Measurements from ENCODE around the gene LAYN.

The LAYN gene

DNA sequence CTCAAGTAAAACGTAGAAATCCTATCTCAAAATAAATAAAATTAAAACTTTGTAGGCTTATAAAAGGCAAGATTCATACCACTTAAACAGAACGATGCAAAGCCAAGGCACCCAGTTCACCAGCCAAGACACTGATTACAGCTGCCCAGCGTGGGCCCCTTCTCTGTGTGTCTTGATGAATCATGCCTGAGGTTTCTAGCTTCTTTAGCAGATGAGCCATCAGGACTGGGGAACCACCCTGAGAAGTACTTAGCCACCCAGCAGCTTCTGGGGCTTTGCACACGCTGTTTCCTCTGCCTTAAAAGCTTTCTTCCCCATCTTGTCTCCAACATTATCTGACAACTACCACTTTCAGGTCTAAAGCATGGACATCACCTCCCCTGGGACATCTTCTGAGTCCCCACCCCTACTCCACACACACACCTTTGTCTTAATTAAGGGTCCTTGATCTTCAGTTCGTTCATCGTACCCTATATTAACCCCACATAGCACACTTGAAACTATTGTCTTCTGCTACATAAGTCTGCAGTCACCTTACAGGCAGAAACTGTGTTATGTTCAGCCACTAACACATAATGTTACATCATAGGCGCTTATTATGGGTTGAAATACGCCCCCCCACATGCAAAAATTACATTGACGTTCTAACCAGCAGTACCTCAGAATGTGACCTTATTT lies 8.7 kb upstream of the LAYN start:
- DNase-seq, result no peak

DNA sequence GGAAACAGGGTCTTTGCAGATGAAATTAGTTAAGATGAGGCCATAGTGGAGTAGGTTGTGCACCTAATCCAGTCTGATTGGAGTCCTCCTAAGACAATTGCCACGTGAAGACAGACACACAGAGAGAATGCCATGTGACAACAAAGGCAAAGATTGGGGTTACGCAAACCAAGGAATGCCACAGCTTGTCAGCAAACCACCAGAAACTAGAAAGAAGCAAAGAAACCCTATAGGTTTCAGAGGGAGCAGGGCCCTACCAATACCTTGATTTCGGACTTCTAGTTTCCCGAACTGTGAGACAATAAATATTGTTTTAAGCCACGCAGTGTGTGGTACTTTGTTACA lies 8.2 kb upstream of the LAYN start:
- DNase-seq, result no peak

DNA sequence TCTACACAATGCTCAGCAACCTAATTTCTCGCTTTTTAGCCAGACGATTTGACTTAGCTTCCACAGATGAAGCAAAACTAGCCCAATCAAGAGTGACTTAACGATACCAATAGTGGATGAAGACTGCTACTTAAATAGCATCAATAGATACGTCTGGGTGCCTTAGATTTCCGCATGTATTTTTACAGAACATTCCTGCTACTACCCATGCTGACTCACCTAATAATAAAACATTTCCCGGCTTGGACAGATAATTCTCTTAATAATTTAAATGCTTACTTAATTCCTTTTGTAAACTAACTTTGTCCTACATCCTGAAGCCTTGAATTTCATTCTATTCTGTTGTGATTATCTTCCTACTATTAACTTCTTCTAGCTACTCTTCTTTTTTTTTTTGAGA lies 5.2 kb upstream of the LAYN start:
- DNase-seq, result no peak

DNA sequence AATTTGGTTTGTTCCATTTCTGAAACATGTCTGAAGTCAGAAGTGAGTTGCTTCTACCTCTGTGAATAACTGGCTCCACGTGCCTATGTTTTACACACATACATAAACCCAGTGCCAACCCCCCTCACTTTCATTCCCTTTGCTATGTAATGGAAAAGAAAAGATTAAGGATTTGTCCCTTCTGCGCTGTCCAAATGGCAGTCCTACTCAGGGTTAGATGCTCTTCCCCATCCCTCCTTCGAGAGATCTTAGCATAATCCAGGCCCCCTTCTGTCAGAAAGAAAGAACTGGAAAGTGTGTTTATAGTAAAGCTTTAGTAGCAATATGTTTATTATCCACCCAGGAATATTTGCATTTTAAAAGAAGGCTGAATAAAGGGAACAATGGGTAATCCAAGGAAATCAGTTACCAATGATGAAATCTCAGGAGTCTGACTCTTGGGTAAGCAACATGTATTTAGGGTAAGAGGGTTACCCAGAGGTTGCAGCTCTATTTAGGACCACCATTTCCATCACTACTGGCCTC lies 3.1 kb upstream of the LAYN start:
- DNase-seq, result no peak

DNA sequence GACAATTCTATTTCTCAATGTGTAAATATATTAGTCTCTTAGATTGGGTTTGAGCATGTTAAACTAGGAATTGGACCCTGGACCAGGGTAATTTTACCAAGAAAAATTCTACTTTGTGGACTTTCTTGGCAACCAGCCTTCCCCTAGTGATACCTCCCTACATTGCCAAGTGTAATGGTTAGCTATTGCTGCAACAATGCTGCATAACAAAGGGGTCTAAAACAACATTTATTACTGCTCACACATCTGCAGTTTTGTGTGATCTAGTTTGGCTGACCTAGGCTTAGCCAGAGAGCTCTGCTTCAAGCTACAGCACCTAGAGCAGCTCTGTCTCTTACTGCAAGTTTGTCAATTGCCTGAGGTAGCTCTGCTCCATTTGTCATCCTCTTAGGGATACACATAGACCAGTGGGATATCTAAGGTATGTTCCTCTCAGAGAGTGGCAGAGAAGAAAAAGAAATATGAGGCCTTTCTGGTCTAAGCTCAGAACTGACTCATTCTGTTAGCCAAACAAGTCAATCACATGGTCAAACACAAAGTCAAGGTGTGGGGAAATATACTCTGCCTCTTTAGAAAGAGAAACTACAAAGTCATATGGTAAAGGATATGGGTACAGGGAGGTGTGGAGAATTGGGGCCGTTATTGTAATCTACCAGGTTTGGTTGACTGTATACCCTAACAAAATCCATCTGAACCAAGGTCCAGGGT lies 2.0 kb upstream of the LAYN start:
- no peak for DNase-seq

DNA sequence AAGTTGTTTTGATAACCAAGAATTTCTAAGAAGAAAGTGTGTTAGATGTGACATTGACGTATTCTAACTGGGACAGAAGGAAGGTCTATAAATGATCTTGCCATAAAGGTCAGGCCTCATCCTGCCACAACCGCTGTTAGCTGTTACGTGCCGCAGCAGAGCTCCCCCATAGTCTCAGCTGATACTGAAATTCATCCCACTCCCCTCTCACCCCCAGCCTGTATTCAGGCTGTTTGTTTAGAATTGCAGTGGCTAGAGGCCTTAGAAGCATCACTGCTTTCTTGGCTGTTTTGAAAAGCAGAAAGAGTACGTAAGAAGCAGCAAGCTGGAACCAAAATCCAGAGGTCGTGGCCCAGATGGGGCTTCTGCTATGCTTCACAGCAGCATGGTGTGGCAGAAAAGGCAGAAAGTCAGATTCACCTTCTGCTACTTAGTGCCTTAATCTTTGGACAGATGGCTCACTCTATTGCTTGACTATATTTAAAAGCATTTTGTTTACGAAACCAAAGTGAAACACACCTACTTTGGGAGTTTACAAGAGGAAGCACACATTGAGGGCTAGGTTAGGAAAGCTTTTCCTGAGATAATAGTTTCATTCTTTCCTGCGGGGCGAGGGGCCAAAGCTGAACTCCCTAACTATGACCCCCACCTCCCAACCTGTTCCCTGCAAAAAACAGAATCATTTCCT lies 950 bp upstream of the LAYN start:
- no peak for DNase-seq

DNA sequence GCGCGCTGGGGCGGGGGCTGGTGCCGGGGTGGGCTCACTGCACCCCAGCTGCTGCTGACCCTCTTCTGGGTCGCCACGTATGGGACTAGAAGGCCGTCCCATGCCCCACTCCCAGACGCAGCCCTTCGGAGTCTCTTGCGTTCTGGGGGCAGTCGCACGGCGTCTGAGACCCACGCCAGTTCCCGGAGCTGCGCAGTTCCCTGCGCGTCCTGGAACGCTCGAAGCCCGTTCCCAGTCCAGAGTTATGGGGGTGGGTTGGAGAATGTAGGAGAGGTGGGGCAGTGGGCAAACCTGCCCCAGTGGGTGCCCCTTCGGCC lies 375 bp downstream of the LAYN start:
- no peak for DNase-seq

DNA sequence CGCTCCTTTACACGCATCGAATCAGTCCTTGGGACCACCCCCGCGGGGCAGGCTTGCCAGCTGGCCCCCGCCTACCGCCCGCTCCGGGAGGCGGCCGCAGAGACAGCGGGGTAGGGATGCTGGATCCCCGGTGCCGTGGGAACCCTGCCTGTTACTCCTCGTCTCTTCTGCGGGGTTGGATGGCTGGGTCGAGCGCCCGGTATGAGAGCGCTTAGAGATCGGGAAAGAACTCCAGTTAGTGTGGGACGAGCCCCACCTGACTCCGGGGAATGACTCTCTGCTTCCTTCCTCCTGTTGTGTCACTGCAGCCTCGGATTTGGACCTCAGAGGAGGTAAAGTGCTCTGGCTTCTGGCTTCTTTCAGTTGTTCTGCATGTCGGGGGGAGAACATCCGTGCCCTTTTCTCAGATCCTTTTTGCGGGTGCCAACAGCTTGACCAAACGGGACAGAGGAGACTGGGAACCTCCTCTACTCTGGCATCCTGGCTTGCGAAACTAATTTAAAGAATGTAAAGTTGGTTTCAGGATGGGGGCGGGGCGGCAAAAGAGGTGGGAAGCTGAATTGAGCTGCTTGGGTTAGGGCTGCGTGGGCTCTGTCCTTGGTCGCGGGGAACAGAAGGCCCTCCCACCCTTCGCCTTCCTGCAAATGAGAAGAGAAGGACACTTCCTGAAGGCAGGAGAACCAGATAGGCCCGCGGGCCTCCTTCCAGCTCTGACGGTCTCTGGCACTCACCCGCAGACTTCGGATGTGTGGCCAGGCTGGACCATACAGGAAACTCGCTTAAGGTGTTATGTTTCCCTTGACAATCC lies 938 bp downstream of the LAYN start:
- no peak for DNase-seq

DNA sequence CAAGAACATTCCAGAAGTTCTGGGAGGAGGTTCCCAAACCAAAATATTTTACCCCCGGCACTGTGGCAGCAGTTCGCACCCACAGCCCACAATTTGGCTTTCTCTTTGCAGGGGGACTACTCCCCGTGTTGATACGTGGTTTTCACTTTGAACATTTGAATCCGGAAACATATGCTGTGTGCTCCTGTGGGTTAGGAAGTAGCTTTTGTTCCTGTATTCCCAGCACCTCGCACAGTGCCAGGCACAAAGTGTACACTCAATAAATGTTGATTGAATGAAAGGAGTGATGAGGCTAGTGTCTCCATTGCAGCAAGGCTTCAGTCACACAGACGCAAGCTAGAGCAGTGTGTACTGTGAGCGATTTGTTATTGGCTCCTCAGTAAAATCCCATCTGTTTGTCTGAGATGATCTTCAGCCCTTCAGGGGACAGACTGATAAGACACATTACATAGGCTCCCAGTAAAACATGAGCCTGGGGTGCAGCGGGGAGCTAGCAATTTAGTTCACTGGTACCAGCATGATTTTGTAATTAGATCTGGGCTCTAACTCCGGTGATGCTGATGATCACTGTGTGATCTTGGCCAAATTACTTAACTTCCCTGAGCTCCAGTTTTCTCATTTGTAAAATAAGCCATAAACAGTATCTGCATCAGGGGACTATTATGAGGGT lies 2.2 kb downstream of the LAYN start:
- no peak for DNase-seq

DNA sequence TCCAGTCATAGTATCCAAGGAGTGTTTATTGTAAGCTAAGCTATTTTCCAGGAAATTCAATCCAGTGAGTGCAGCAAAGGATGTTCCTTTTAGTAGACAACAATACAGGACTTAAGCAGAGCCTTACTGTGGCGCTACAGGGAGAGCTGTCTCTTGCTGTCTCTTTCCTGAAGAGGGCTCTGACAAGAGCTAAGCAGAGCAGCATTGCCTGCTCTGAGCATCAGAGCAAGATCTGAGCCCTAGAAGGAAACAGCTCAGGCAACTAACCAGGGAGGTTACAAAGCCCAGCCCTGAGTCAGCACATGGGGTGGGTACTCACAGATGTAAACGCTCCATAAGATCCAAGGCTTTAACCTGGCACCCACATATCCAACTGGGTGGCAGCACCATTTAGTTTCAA lies 8.0 kb downstream of the LAYN start:
- no peak for DNase-seq

DNA sequence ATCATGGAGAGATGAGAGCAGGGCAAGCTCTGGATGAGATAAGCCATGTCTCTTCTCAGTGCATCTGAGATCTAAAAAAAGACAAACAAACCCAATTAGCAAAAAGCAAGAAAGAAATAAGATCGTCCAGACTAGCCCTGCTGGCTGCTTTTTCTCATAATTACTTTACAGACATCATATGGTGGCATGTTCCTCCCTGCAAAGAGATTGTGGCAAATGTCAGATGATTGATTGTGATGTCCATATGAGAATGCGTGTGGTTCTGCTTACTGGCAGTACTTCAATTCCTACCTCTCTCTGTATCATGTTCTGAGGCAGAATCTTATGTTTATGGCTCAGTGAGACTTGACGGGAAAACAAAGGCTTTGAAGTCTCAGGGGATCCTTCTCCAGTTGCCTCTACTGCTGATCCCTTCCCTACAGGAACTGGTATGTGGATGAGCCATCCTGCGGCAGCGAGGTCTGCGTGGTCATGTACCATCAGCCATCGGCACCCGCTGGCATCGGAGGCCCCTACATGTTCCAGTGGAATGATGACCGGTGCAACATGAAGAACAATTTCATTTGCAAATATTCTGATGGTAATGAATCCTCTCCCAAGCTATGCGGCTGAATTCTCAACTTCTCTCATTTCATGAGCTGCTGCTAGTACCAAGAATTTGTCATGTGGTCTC lies 8.8 kb downstream of the LAYN start:
- no peak for DNase-seq

DNA sequence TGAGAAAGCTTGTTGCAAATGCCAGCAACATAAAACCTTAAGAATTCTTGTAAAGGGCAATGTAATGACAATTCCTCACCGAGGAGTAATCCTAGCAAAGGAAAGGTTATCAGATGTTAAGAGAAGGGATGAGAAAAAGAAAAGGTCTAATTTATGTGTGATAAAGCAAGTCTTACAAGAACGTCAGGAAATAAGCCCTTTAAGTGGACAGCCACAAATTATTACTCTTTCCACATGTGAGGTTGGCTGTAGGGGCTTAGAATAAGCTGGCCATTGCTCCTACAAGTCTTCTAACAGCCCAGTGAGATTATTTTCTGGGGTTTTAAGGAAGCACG lies 9.3 kb downstream of the LAYN start:
- no peak for DNase-seq

DNA sequence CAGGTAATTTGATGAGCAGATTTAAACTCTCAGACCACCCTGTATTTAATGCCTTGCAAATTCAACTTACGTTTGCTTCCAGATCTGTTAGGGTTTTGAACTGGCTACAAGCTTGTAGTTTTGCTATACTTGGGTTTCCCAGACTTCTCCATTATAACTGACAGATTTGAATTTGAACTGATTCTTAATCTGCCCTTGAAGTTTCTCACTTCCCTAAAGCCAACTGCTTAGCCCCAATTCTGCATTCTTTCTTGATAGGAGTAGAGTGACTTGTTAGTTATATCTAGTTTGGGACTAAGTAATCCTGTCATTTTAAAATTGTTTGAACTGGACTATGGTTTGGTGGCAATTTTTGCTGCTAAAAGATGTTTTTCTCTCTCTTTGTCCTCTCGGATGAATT lies 9.7 kb downstream of the LAYN start:
- DNase-seq, result no peak

DNA sequence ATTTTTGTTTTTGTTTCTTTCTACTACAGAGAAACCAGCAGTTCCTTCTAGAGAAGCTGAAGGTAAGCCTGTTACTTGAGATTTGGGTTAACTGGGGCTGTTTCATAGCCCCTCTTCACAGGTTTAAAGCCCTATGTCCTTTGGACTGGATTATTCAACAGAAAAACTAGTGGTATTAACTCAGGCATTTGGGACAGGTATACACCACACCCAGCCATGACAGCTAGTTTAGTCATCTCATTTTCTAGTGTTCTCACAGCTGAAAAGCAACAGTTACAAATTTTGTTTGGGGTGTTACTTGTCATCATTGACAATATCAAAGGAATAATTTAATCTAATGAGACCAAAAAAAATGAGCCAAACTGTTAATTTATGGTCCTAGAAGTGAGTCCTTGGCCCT lies 14.0 kb downstream of the LAYN start:
- DNase-seq, result no peak

DNA sequence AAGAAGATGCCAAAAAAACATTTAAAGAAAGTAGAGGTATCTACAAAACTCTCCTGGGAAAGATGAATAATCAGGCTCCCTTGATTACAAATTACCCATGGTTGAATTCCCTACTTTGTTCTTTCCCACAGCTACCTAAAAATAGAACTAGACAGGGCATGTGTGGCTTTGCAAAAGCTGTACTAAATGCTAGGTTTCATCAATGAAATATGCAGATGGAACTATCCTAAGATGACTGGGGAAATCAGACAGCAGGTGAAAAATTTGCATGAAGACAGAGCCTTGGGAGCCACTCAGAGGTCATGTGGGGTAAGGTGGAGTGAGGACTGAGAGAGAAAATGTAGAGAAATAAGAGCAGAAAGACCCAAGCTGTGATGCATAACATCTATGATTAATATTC lies 14.7 kb downstream of the LAYN start:
- DNase-seq, result no peak

DNA sequence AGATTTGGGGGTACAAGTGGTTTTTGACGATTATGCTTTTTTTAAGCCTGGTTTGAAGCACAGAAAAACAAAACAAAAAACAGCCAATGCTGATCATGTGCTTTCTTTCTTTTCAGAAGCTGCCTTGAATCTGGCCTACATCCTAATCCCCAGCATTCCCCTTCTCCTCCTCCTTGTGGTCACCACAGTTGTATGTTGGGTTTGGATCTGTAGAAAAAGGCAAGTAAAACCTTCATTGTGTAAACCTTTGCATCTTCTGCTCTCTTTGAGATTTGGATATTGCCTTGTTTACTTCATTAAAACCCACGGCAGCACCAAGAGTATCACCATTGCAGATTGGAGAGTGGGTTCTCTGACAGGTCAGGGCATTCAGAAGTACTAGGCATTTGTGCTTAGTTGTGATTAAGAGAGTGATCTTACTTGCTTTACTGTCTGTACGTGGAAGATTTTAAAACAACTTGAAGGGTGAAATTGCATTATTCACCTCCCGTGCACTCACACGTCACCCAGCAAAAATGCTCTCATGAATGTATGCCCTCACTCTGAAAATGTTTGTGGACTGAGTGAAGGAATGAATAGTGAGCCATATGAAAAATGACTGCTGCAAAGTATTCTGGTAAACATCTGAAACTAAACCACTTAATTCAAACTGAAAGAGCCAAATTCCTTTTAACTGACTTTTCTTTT lies 17.0 kb downstream of the LAYN start:
- DNase-seq, result no peak

DNA sequence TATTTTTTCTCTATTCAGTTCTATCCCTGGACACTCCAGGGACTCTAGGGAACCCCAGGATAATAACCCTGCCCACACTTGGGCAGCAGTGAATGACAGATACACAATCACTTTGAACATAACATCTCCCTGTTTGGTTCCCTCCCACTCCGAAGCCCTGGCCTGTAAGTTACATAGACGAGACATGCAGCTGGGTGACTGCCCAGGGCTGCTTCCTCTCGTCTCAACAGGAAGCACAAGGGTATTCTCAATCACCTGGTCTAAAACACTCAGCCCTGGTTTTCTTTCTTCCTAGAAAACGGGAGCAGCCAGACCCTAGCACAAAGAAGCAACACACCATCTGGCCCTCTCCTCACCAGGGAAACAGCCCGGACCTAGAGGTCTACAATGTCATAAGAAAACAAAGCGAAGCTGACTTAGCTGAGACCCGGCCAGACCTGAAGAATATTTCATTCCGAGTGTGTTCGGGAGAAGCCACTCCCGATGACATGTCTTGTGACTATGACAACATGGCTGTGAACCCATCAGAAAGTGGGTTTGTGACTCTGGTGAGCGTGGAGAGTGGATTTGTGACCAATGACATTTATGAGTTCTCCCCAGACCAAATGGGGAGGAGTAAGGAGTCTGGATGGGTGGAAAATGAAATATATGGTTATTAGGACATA lies 19.4 kb downstream of the LAYN start:
- DNase-seq, result no peak

DNA sequence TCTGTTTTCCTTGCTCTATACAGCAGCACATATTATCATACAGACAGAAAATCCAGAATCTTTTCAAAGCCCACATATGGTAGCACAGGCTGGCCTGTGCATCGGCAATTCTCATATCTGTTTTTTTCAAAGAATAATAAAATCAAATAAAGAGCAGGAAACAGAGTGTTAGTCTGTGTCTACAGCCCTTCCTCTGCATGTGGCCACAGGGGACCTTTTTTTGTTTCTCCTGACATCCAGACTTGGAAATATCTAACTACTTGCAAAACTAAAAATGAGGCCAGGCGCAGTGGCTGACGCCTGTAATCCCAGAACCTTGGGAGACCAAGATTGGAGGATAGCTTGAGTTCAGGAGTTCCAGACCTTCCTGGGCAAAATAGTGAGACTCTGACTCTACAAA lies 20.3 kb downstream of the LAYN start:
- no peak for DNase-seq

DNA sequence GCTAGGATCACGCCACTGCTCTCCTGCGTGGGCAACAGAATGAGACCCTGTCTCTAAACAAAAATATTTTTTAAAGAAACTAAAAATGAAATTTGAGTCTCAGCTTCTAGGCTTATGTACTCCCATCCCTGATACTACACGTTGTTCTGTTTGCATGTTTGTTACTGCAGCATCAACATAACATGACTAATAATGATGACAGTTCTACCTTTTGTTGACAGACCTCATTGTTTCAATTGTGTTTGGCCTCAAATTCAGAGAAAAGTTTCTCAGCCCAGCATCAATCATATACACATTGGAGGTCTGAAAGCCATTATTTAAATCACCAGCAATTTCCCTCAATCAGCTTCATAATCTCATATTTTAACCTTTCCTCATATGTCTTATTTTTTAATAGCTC lies 20.8 kb downstream of the LAYN start:
- no peak for DNase-seq

DNA sequence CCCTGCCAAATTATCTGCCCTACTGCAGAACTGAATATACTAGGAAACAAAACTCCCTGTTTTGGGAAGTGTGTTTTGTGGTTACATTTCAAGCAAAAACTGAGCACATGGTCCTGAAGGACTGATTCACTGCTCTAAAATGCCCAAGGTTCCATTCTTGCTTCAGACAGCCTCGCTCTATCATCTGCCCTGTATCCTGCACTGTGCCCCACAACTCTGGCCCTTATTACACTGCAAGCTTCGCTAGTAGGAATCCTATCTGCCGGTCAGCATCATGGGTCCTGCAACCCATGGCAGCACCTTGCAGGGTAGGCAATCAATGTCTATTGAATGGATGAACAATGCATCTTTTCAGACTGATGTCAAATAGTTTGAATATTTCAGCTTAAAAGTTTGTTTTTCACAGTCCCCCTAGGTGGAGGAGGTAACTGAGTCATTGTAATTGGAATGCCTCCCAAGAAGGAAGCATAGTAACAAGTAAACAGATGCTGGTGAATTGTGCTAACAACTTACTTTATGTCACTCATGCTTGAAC lies 21.3 kb downstream of the LAYN start:
- DNase-seq, result no peak
